PFSK-1 (cell line): ENCODE results near the gene UST.

Source experiments
- POLR2AphosphoS5 ChIP-seq: IDR thresholded peaks from 2 replicates; pipeline ENCODE4 v1.6.1; 2012; ENCODE audit warnings: low read depth, mild to moderate bottlenecking, control low read depth, low read length, moderate library complexity
- REST ChIP-seq, 2 experiments: IDR thresholded peaks; 2 replicates each; pipeline versions ENCODE4 v1.6.1 to v1.8.0; 2011 to 2012; ENCODE audit warnings: low read depth in 2 of 2, low read length in 2 of 2, control low read depth in 1 of 2, inconsistent platforms in 1 of 2, mild to moderate bottlenecking in 1 of 2, moderate library complexity in 1 of 2; ENCODE audit not compliant: insufficient read depth in 1 of 2
- TAF1 ChIP-seq: IDR thresholded peaks from 2 replicates; pipeline ENCODE4 v1.6.1; 2012; ENCODE audit warnings: low read length, control low read depth, borderline replicate concordance; ENCODE audit not compliant: insufficient read depth

- TF ChIP-seq REST (IDR thresholded peaks at IDR 0.05; ENCODE audit: insufficient read depth in 1 of 2, low read depth in 2 of 2, low read length in 2 of 2): no peak
- no peak for TF ChIP-seq POLR2AphosphoS5
- TF ChIP-seq TAF1: no peak
Observed at GRCh38 chr6:148866657-148867268, 119.9 kb downstream of the UST start.
